DOHH2 (cell line): Measurements from ENCODE around the gene NDC80.

Experiments
- EZH2phosphoT487 ChIP-seq: fragments of 200-600 bp; sonication (generic); IDR thresholded peaks from 2 replicates; pipeline ENCODE4 v1.6.1; 2017; ENCODE audit warnings: borderline replicate concordance, mild to moderate bottlenecking, antibody characterized with exemption, low read length, moderate library complexity, mixed read lengths
- TF ChIP-seq, protein P1 (sequence below): fragments of 200-600 bp; sonication (generic); IDR thresholded peaks from one replicate; pipeline ENCODE4 v1.5.1; 2014; ENCODE audit warnings: antibody characterized with exemption, mild to moderate bottlenecking, low read depth, low read length; ENCODE audit not compliant: poor library complexity, severe bottlenecking

DNA sequence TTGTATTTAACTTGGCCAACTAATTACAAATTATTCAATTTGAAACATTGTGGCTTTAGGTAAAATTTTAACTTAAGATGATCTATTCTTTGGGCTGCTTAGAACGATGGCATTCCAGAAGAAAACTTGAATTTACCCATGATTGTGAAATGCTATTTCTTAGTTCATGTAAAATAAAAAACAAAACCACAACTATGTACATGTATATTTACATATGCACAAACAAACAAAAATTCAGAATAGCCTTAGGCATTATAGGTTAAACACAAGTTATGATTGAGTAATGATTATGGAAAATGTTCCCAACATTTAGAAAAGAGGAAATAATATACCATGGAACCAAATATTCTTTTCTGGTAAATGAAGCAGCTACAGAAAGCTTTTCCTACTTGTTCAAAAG, 80.6 kb downstream of the NDC80 start:
- TF ChIP-seq, protein P1, sequence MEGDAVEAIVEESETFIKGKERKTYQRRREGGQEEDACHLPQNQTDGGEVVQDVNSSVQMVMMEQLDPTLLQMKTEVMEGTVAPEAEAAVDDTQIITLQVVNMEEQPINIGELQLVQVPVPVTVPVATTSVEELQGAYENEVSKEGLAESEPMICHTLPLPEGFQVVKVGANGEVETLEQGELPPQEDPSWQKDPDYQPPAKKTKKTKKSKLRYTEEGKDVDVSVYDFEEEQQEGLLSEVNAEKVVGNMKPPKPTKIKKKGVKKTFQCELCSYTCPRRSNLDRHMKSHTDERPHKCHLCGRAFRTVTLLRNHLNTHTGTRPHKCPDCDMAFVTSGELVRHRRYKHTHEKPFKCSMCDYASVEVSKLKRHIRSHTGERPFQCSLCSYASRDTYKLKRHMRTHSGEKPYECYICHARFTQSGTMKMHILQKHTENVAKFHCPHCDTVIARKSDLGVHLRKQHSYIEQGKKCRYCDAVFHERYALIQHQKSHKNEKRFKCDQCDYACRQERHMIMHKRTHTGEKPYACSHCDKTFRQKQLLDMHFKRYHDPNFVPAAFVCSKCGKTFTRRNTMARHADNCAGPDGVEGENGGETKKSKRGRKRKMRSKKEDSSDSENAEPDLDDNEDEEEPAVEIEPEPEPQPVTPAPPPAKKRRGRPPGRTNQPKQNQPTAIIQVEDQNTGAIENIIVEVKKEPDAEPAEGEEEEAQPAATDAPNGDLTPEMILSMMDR, result no peak
- no peak for TF ChIP-seq EZH2phosphoT487
